Measurements from ENCODE around the gene PPP2R3A. TPM values are rescaled to one million over a fixed set of nuclear protein-coding genes. Genes with fewer than 3 reads are reported as not detected.
"Not testable (repeated sequence)": the region's sequence is repeated elsewhere in the genome, so short reads cannot be mapped to it uniquely, and the experiment has no call there.

PPP2R3A gene
- total RNA-seq, 1 experiment from 2014 or later: 1.1 TPM

GRCh38 chr3:136141891-136142290, 176.4 kb downstream of the PPP2R3A start:
- POLR2A ChIA-PET (ENCODE audit: low non-redundant PET): interaction anchor here (0.8 kb wide), 1 partner anchor 55 kb away, joined by 4 read pairs; no protein-coding TSS in a partner anchor
- Histone ChIP-seq H3K27me3 (replicated peaks; ENCODE audit: insufficient read depth, low read depth, low read length, poor library complexity) (no peaks in the 10 kb centered on the region), H3K4me3 (ENCODE audit: low read depth, low read length, poor library complexity, severe bottlenecking) (no peak overlapping the region), H3K4me1 (ENCODE audit: insufficient read depth, low read length, poor library complexity, severe bottlenecking) (peaks cover 21% of the 10 kb centered on the region), H3K9me3 (ENCODE audit: low read depth, low read length, poor library complexity, severe bottlenecking) (no peaks in the 10 kb centered on the region), H3K36me3 (ENCODE audit: insufficient read depth, low read length, poor library complexity, severe bottlenecking) (no peaks in the 10 kb centered on the region), H3K27ac (ENCODE audit: low read depth, low read length, poor library complexity, severe bottlenecking) (peak overlapping the region; percentile 32)
- no peak for DNase-seq (ENCODE audit: low spot score)
- intact Hi-C loops (cut with micrococcal nuclease; ENCODE audit: unreplicated experiment): no loop called here
- TF ChIP-seq CTCF (conservative IDR thresholded peaks at IDR 0.05; ENCODE audit: low read depth, low read length) (no peak), EZH2 (IDR thresholded peaks at IDR 0.05; ENCODE audit: borderline replicate concordance, low read depth, low read length, poor library complexity, severe bottlenecking) (no peak)
- no TSS peak for BruUV-seq (replicated peaks)
- CTCF ChIA-PET: no interaction called here

GRCh38 chr3:136142592-136142991, 177.1 kb downstream of the PPP2R3A start:
- H3K9me3 ChIP-seq (ENCODE audit: low read depth, low read length, poor library complexity, severe bottlenecking): no peaks in the 10 kb centered on the region
- no peak for TF ChIP-seq CTCF (conservative IDR thresholded peaks at IDR 0.05; ENCODE audit: low read depth, low read length)
- no peak for TF ChIP-seq EZH2 (IDR thresholded peaks at IDR 0.05; ENCODE audit: borderline replicate concordance, low read depth, low read length, poor library complexity, severe bottlenecking)
- no peaks in the 10 kb centered on the region for H3K36me3 ChIP-seq (ENCODE audit: insufficient read depth, low read length, poor library complexity, severe bottlenecking)
- H3K4me3 ChIP-seq (ENCODE audit: low read depth, low read length, poor library complexity, severe bottlenecking): no peak overlapping the region
- no peaks in the 10 kb centered on the region for H3K27me3 ChIP-seq (replicated peaks; ENCODE audit: insufficient read depth, low read depth, low read length, poor library complexity)
- CTCF ChIA-PET: no interaction called here
- intact Hi-C loops (cut with micrococcal nuclease; ENCODE audit: unreplicated experiment): no loop called here
- no TSS peak for BruUV-seq (replicated peaks)
- POLR2A ChIA-PET (ENCODE audit: low non-redundant PET): no interaction called here
- peaks cover 25% of the 10 kb centered on the region for H3K4me1 ChIP-seq (ENCODE audit: insufficient read depth, low read length, poor library complexity, severe bottlenecking)
- H3K27ac ChIP-seq (ENCODE audit: low read depth, low read length, poor library complexity, severe bottlenecking): peak overlapping the region; percentile 32
- DNase-seq (ENCODE audit: low spot score): peak; percentile 90

- H3K36me3 ChIP-seq (ENCODE audit: insufficient read depth, low read length, poor library complexity, severe bottlenecking); H3K9me3 ChIP-seq (ENCODE audit: low read depth, low read length, poor library complexity, severe bottlenecking); H3K27me3 ChIP-seq (replicated peaks; ENCODE audit: insufficient read depth, low read depth, low read length, poor library complexity); DNase-seq (ENCODE audit: low spot score); POLR2A ChIA-PET (ENCODE audit: low non-redundant PET); intact Hi-C loops (cut with micrococcal nuclease; ENCODE audit: unreplicated experiment); CTCF ChIA-PET; H3K27ac ChIP-seq (ENCODE audit: low read depth, low read length, poor library complexity, severe bottlenecking); BruUV-seq (replicated peaks); H3K4me3 ChIP-seq (ENCODE audit: low read depth, low read length, poor library complexity, severe bottlenecking): not testable (repeated sequence)
- H3K4me1 ChIP-seq (ENCODE audit: insufficient read depth, low read length, poor library complexity, severe bottlenecking): peaks cover 31% of the 10 kb centered on the region
These were observed 178.9 kb downstream of the PPP2R3A start for GRCh38 chr3:136144397-136144796.

- ChIA-PET CTCF (no interaction called here), POLR2A (ENCODE audit: low non-redundant PET) (no interaction called here)
- H3K4me3 ChIP-seq (ENCODE audit: low read depth, low read length, poor library complexity, severe bottlenecking): no peak overlapping the region
- intact Hi-C loops (cut with micrococcal nuclease; ENCODE audit: unreplicated experiment): no loop called here
- H3K27me3 ChIP-seq (replicated peaks; ENCODE audit: insufficient read depth, low read depth, low read length, poor library complexity): no peaks in the 10 kb centered on the region
- TF ChIP-seq CTCF (conservative IDR thresholded peaks at IDR 0.05; ENCODE audit: low read depth, low read length) (no peak), EZH2 (IDR thresholded peaks at IDR 0.05; ENCODE audit: borderline replicate concordance, low read depth, low read length, poor library complexity, severe bottlenecking) (no peak)
- H3K9me3 ChIP-seq (ENCODE audit: low read depth, low read length, poor library complexity, severe bottlenecking): no peaks in the 10 kb centered on the region
- peaks cover 13% of the 10 kb centered on the region for H3K36me3 ChIP-seq (ENCODE audit: insufficient read depth, low read length, poor library complexity, severe bottlenecking)
- peaks cover 43% of the 10 kb centered on the region for H3K4me1 ChIP-seq (ENCODE audit: insufficient read depth, low read length, poor library complexity, severe bottlenecking)
- DNase-seq (ENCODE audit: low spot score): no peak
- no TSS peak for BruUV-seq (replicated peaks)
- no peak overlapping the region for H3K27ac ChIP-seq (ENCODE audit: low read depth, low read length, poor library complexity, severe bottlenecking)
These were observed 181.6 kb downstream of the PPP2R3A start for GRCh38 chr3:136146981-136147729.

Data from A673 (cell line).